ENCODE results near the gene HTR3E.
"Not testable (repeated sequence)": the region's sequence is repeated elsewhere in the genome, so short reads cannot be mapped to it uniquely, and the experiment has no call there.

Gene HTR3E

GRCh38 chr3:184097556-184097955, 692 bp downstream of the HTR3E start:
- TF ChIP-seq, protein P1, sequence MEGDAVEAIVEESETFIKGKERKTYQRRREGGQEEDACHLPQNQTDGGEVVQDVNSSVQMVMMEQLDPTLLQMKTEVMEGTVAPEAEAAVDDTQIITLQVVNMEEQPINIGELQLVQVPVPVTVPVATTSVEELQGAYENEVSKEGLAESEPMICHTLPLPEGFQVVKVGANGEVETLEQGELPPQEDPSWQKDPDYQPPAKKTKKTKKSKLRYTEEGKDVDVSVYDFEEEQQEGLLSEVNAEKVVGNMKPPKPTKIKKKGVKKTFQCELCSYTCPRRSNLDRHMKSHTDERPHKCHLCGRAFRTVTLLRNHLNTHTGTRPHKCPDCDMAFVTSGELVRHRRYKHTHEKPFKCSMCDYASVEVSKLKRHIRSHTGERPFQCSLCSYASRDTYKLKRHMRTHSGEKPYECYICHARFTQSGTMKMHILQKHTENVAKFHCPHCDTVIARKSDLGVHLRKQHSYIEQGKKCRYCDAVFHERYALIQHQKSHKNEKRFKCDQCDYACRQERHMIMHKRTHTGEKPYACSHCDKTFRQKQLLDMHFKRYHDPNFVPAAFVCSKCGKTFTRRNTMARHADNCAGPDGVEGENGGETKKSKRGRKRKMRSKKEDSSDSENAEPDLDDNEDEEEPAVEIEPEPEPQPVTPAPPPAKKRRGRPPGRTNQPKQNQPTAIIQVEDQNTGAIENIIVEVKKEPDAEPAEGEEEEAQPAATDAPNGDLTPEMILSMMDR (conservative IDR thresholded peaks at IDR 0.05; ENCODE audit: control insufficient read depth, insufficient read depth, low read depth, low read length): no peak
- no peak overlapping the region for H3K4me3 ChIP-seq (ENCODE audit: control insufficient read depth, low read depth, low read length)
- DNase-seq (ENCODE audit: low read depth): no peak

DNA sequence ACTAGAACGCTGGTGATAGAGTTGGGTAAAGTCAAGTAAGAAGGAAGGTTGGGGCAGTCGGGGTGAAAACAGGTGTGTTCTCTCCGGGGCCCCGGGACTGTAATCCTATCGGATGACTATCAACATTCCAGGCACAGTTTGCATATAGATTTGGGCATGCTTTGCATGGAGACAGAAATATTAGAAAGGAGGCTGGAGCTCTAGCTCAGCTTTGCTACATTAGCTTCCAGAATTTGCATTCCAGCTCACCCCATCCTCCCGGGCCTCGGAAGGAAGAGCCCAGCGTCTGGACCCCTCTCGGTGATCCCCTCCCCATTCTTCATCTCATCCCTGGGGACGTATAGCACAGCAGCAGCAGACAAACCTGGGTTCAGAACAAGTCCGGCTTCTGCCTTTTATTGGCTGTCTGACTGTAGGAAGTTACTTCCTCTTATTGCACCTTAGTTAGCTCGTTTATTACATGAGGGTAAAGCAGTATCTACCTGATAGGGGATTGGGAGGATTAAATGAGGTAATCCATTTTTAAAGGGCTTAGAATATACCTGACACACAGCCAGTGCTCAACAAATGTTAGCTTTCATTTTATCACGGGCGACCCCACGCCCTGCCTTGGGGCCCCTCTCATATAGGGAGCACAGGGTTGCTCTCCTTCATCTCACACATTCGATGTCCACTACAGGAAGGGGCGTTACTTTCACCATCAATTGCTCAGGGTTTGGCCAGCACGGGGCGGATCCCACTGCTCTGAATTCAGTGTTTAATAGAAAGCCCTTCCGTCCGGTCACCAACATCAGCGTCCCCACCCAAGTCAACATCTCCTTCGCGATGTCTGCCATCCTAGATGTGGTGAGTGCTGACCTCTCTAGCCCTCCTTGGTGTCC, 3.2 kb downstream of the HTR3E start:
- H3K4me3 ChIP-seq (ENCODE audit: control insufficient read depth, low read depth, low read length): no peak overlapping the region
- TF ChIP-seq, protein P1 (conservative IDR thresholded peaks at IDR 0.05; ENCODE audit: control insufficient read depth, insufficient read depth, low read depth, low read length): no peak
- no peak for DNase-seq (ENCODE audit: low read depth)

DNA sequence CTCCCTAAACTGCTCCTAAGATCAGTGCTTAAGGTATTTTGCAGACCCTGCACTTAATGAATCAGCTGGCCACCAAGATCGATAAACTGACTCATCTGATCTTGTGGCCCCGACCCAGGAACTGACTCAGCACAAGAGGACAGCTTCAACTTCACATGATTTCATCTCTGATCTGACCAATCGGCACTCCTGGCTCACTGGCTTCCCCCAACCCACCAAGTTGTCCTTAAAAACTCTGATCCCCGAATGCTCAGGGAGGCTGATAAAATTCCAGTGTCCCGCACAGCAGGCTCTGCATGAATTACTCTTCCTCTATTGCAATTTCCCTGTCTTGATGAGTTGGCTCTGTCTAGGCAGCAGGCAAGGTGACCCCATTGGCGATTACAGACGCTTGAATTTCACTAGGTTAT, 13.5 kb downstream of the HTR3E start:
- TF ChIP-seq, protein P1 (conservative IDR thresholded peaks at IDR 0.05; ENCODE audit: control insufficient read depth, insufficient read depth, low read depth, low read length): no peak
- H3K4me3 ChIP-seq (ENCODE audit: control insufficient read depth, low read depth, low read length): no peak overlapping the region
- DNase-seq (ENCODE audit: low read depth): peak; percentile 74

DNA sequence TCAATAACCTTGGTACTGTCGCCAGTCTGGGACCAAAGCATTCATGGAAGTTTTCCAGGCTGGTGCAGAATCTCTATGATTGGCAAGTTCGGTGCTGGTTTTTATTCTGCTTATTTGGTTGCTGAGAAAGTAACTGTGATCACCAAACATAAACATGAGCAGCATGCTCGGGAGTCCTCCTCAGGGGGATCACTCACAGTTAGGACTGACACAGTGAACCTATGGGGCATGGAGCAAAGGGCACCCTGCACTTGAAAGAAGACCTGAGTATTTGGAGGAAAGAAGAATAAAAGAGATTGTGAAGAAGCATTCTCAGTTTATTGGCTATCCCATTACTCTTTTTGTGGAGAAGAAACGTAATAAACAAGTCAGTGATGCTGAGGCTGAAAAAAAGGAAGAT, 19.2 kb downstream of the HTR3E start:
- DNase-seq (ENCODE audit: low read depth): no peak
- H3K4me3 ChIP-seq (ENCODE audit: control insufficient read depth, low read depth, low read length): no peak overlapping the region
- TF ChIP-seq, protein P1 (conservative IDR thresholded peaks at IDR 0.05; ENCODE audit: control insufficient read depth, insufficient read depth, low read depth, low read length): no peak

- peak; percentile 16 for DNase-seq (ENCODE audit: low read depth)
- no peak overlapping the region for H3K4me3 ChIP-seq (ENCODE audit: control insufficient read depth, low read depth, low read length)
- TF ChIP-seq, protein P1 (conservative IDR thresholded peaks at IDR 0.05; ENCODE audit: control insufficient read depth, insufficient read depth, low read depth, low read length): no peak
These were observed 20.8 kb downstream of the HTR3E start for GRCh38 chr3:184117636-184118035.

DNA sequence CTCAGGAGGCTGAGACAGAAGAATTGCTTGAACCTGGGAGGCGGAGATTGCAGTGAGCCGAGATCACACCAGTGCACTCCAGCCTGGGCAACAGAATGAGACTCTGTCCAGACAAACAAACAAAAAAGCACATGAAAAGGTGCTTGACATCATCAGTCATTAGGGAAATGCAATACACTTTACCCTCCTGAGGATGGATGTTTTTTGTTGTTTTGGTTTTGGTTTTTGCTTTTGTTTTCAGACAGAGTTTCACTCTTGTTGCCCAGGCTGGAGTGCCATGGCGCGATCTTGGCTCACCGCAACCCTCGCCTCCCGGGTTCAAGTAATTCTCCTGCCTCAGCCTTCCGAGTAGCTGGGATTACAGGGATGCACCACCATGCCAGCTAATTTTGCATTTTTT, 24.2 kb downstream of the HTR3E start:
- DNase-seq (ENCODE audit: low read depth); H3K4me3 ChIP-seq (ENCODE audit: control insufficient read depth, low read depth, low read length): not testable (repeated sequence)

GRCh38 chr3:184126006-184126405, 29.1 kb downstream of the HTR3E start:
- no peak for DNase-seq (ENCODE audit: low read depth)
- TF ChIP-seq, protein P1 (conservative IDR thresholded peaks at IDR 0.05; ENCODE audit: control insufficient read depth, insufficient read depth, low read depth, low read length): no peak
- H3K4me3 ChIP-seq (ENCODE audit: control insufficient read depth, low read depth, low read length): no peak overlapping the region
